CD4-positive, alpha-beta T cell treated with Interleukin-15 for 4 hours (primary cell): ENCODE measurements around the gene TUBB8.
"Not testable (repeated sequence)": the region's sequence is repeated elsewhere in the genome, so short reads cannot be mapped to it uniquely, and the experiment has no call there.

ENCODE experiments used
- DNase-seq: peaks from one replicate; pipeline ENCODE4 v3.0.0-alpha.2; 2020; ENCODE audit warnings: low spot score

Gene TUBB8

GRCh38 chr10:47864-48263 is 1.2 kb downstream of the TUBB8 start:
- not testable (repeated sequence) for DNase-seq

GRCh38 chr10:13315-13635 is 35.8 kb downstream of the TUBB8 start:
- not testable (repeated sequence) for DNase-seq

- not testable (repeated sequence) for DNase-seq
Measured at GRCh38 chr10:12444-13314, 36.4 kb downstream of the TUBB8 start.

- DNase-seq: not testable (repeated sequence)
Measured at GRCh38 chr10:11260-11659, 37.8 kb downstream of the TUBB8 start.

GRCh38 chr10:10261-10971 is 38.7 kb downstream of the TUBB8 start:
- peak; percentile 13 for DNase-seq
